HL-60 (cell line): ENCODE measurements around the gene CBLC. TPM values are rescaled to one million over a fixed set of nuclear protein-coding genes. Genes with fewer than 3 reads are reported as not detected.

Source experiments
- DNase-seq, 2 experiments: peaks; one replicate each; pipeline ENCODE4 v3.0.0-alpha.2; 2010 to 2020; ENCODE audit warnings: low read depth in 1 of 2, low spot score in 1 of 2
- H3K27ac ChIP-seq: fragments of 250-450 bp; sonication (Bioruptor Pico); replicated peaks from 2 replicates; pipeline ENCODE4 v1.5.1; 2020; ENCODE audit warnings: mild to moderate bottlenecking, moderate library complexity
- H3K27me3 ChIP-seq: fragments of 250-450 bp; sonication (Bioruptor Pico); 2 replicates; pipeline ENCODE4 v1.5.1; 2021; ENCODE audit warnings: mild to moderate bottlenecking, moderate library complexity; ENCODE audit not compliant: insufficient read depth, poor library complexity, severe bottlenecking
- H3K4me3 ChIP-seq: replicated peaks from 2 replicates; pipeline ENCODE4 v1.5.1; 2011; ENCODE audit warnings: mild to moderate bottlenecking, control low read depth, low read length; ENCODE audit not compliant: insufficient read depth
- CTCF ChIP-seq: IDR thresholded peaks from one replicate; pipeline ENCODE4 v1.5.1; 2011; ENCODE audit warnings: low read length, control low read depth, inconsistent platforms; ENCODE audit not compliant: insufficient read depth
- GABPA ChIP-seq: IDR thresholded peaks from 2 replicates; pipeline ENCODE4 v1.6.1; 2012; ENCODE audit warnings: low read depth
- POLR2AphosphoS5 ChIP-seq: IDR thresholded peaks from 2 replicates; pipeline ENCODE4 v1.6.1; 2012; ENCODE audit warnings: low read depth
- REST ChIP-seq: IDR thresholded peaks from 2 replicates; pipeline ENCODE4 v1.6.1; 2012; ENCODE audit warnings: low read depth; ENCODE audit not compliant: insufficient replicate concordance
- SPI1 ChIP-seq: IDR thresholded peaks from 2 replicates; pipeline ENCODE4 v1.6.1; 2012; ENCODE audit warnings: low read depth, mild to moderate bottlenecking, borderline replicate concordance
- microRNA-seq: library from miRNA; unstranded; fragments of <30 nt; microRNA quantifications from one replicate; pipeline ENCODE4, GENCODE V29; 2018

The CBLC gene

GRCh38 chr19:44848812-44849447 lies 71.2 kb downstream of the CBLC start:
- H3K4me3 ChIP-seq = no peak overlapping the region
- H3K27me3 ChIP-seq = peaks cover 5% of the 10 kb centered on the region

More at GRCh38 chr19:44848812-44849447, 71.2 kb downstream of the CBLC start:
- no peak overlapping the region for H3K27ac ChIP-seq
- DNase-seq = no peak
- TF ChIP-seq CTCF (no peak), REST (no peak), POLR2AphosphoS5 (no peak), SPI1 (no peak), GABPA (no peak)

Small RNAs within 50 kb of the gene (microRNA-seq; reads per million reads assigned to microRNA genes)
- not detected for gene MIR8085
